CD4-positive, alpha-beta T cell treated with Interleukin-1 beta for 1 hour (primary cell): ENCODE results near the gene RASA3.

Source experiments
- DNase-seq, 2 donors: peaks; one replicate each; pipeline ENCODE4 v3.0.0-alpha.2; 2020 to 2022

The RASA3 gene

DNA sequence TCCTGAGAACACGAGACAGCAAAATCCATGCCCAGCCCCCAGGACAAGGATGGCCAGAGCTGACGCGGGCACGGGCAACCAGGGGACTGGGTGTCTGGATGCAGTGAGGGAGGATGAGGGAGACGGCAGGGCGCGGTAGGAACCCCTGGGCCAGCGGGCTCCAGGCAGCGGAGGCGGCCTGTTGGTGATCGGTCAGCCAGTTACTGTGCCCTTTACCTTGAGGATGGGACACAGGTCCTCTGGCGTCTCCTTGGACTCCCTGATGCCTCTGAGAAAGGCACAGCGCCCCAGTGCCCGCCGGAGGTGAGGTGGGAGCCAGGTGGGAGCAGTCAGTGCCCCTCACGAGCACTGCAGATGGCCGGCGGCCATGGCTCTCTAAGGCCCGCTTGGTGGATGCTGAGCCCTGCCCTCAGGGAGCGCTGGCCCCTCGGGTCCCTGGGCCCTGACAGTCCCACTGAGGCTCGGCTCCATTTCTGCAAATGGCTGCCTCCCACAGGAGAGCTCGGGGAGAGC lies 189.8 kb downstream of the RASA3 start:
- no peak for DNase-seq

DNA sequence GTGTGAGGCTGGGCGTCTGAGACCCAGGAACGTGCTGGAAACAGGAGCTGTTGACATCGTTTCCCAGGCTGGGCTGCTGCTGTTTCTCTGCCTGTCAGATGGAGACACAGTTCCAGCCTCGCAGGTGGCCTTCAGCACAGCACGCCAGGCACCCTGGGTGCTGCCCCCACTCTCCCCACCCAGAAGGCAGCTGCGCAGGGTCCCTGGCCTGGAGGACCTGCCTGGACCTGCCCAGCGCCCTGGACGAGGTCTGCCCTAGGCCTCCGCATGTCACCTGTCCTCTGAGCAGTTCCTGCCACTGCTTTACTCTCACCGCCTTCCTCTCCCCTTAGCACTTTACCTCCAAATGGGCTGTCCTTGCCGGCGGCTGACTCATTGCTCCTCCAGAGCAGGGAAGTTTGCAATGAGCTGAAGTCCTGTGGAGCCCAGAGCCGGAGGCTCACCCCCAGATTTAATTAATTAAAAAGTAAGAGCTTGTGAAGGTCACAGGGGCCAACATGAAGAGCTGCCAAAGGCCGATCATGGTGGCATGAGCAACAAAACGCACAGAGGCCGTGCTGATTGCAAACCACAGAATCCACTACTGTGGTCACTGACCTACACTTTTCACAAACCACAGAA lies 190.7 kb downstream of the RASA3 start:
- DNase-seq = no peak

DNA sequence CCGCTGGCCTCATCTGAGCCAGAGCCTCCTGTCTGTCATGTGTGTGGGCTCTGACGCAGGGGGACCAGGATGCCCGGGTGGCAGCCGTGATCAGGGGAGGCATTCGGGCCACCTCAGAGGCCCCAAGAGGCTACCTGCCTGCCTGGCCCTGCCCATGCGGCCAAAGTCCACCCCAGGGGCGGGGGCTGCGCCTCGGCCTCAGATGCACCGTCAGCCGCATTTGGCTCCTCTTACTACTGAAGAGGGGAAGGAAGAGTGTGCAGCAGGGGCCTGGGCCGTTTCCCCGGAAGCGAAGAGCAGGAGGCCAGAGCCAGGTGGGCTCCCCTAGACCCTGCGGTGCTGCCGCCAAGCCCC lies 192.5 kb downstream of the RASA3 start:
- no peak for DNase-seq

DNA sequence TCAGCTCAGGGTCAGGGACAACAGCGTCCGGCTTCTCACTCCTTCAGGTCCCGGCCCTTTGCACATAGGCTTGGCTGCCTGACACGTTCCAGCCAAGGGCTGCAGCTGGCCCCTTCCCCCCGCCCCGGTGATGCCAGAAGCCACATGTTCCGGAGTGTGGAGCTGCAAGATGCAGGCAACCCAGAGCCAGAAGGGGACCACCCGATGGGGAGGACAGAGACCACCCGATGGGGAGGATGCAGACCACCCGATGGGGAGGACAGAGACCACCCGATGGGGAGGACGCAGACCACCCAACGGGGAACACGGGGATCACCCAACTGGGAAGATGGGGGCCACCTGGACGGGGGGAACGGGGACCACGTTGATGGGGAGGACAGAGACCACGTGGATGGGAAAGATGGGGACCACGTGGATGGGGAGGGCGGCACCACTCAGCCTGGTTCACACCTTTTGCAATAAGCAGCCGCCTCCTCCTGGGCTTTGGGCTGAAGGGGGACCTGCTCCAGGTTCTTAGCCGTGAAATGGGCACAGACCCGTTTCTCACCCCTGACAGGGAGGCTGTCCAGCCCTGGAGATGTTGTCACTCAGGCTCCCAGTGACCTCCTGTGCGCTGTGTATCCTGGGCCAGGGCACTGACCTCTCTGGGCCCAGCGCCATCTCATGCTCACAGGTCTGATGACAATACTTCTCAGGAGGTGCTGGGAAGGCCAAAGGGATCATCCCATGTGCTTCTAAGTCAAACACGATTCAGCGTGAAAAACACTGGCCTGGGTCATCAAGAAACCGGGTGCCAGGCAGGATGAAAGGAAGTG lies 193.1 kb downstream of the RASA3 start:
- no peak for DNase-seq

DNA sequence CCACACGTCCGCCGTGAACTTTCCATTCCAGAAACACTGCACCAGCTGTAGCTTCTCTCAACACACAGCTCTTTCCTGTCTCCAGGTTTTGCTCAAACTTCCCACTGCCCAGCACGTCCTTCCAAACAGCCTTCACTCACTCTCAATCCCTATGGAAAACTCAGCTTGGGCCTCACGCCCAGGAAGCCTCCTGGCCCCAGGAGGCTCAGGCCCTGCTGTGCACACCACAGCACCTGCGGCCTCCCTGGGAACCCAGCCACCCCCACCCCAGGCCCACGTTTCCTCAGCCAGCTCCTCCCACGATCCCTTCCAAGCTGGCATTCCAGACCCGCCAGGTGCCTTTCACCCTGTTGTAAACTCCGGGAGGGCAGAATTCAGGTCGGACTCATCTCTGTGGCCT lies 193.7 kb downstream of the RASA3 start:
- DNase-seq = no peak

DNA sequence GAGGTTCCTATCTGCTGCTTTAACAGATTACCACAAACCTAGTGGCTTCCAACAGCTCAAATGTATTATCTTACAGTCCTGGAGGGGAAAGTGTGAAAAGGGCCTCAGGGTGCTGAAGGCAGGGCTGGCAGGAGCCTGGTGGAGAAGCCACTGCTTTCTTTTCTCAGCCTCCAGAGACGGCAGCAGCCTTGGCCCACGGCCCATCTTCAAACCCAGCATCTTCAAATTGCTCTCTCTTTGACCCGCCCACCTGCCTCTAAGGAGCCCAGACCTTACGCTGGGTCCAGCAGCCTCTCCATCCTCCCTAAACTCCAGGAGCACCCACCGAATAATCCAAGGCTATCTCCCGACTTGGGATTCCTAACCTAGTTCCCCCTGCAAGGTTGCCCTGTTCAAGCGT lies 194.2 kb downstream of the RASA3 start:
- no peak for DNase-seq

DNA sequence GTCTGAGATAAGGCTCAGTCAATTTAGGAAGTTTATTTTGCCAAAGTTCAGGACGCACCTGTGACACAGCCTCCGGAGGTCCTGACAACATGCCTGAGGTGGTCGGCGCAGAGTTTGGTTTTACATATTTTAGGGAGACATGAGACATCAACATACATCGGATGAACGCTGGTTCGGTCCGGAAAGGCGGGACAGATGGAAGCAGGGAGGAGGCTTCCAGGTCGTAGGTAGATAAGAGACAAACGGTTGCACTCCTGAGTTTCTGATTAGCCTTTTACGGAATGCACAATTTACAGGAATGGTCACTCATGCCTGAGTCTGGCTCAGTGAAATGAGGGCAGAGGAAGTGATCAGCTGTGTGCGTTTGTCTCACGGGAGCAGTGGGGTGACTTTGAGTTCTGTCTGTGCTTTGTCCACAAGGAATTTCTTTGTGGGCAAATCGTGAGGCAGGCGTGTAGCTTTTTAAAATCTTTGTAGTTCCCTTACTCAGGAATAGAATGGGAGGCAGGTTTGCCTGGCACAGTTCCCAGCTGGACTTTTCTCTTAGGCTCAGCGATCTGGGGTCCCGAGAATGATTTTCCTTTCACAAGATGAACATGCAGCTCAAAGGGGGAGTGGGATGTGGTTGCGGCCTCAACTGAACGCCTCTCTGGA lies 194.8 kb downstream of the RASA3 start:
- DNase-seq = no peak

DNA sequence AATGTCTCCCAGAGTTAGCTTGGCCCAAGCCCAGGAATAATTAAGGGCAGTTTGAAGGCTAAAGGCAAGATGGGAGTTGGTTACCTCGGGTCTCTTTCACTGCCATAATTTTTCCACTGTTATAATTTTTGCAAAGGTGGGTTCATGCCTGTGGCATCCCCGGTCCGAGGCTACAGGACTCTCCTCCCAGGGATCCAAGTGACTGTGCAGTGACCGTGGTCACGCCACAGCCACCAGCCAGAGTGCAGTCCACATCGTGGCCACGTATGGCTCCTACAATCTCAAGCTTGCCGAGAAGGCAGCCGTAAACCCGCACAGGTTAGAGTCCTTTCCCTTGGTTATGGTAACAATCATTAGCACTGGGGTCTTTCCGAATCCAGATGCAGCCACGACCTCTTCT lies 195.3 kb downstream of the RASA3 start:
- no peak for DNase-seq

DNA sequence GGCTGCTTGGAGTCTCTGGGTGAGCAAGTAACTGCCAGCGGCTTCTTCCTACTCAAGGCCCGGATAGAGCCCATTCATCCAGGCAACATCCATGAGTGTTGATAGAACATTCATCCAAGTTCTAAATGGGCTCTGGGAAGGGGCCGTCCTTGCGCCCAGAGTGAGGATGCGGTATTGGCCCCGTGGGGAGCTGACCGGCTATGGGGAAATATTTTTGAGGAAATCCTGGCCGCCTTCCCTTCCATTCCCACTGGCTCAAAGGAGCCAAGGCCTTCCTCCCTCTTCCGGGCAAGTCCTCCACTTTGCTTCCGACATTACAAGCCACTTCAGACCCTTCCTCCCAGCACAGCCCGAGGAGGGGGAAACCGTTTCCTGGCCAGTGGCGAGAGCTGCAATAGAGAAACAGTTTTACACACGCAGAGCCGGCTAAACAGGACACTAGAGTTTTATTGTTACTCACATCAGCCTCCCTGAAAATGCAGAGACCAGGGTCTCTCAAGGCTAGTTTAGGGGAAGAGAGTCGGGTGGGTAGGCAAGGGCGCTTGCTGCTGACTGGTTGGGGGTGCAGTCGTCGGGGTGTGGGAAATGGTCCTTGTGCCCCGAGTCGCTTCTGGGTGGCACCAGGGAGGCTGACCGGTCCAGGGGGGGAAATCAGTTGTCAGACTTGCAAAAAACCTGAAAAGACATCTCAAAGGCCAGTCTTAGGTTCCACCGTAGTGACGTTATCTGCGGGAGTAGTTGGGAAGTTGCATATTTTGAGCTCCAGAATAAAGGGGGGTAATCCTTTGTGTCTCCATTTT lies 196.1 kb downstream of the RASA3 start:
- no peak for DNase-seq

DNA sequence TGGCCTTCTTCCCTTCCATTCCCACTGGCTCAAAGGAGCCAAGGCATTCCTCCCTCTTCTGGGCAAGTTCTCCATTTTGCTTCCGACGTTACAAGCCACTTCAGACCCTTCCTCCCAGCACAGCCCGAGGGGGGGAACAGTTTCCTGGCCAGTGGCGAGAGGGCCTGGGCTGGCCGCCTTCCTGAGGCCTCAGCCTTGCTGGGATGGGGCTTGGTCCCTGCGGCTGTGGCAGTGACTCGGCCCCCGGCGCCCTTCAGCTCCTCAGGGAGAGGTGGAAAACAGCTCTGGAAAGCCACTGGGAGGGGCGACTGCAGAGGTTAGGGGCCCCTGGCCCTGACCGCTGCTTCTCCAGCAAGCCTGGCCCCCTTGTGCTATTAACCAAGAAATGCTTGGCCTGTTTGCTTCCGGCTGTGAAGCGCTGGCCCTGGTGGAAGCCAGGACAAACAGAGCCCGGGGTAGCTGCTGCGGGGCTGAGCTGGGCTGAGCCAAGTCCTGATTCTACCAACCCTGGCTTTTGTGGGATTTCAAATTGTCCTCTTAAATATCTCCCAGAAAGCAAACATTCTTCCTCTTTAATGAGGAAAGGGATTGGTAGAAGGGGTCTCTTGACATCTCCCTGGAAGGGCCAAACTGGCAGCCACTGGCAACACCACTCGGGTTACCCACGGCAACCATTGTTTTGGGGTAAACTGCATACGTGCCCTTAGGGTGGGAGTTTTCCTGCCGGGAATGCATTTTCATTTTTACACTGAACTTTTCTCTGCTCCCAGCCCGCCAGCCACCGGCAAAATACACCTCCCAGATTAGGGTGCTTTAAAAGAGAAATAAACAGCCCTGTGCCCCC lies 197.2 kb downstream of the RASA3 start:
- DNase-seq = no peak

DNA sequence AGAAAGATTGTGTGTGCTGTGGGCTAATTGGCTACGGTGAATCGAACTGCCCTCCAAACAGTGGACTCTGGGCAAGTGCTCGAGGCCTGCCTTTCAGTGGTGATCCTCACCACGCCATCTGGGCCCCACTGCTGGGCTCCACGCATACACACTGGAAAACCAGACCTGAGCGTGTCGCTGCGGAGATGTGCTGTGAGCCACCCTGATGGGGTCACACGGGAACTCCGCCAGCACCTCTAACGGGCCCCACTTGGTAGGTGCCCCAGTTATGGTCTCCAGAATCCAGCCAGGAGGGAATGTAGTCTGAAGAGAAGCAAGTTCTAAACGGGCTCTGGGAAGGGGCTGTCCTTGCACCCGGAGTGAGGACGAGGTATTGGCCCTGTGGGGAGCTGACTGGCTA lies 197.8 kb downstream of the RASA3 start:
- no peak for DNase-seq

DNA sequence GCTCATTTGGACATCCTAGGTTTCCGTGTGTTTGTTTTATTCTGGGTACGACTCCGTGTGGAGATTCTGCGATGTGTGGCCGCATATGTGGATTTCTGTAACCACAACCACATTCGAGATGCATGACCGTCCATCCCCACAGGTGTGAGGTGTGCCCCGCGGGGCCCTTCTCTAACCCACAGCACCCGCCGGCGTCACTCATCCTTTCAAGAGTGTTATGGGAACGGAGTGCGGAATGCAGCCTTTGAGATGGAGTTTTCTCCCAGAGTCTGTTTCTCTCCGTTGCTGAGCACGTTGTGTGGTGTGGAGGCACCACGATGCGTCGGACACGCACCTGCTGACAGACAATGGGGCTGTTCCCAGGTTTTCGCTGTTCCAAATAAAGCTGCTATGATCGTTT lies 198.5 kb downstream of the RASA3 start:
- no peak for DNase-seq

DNA sequence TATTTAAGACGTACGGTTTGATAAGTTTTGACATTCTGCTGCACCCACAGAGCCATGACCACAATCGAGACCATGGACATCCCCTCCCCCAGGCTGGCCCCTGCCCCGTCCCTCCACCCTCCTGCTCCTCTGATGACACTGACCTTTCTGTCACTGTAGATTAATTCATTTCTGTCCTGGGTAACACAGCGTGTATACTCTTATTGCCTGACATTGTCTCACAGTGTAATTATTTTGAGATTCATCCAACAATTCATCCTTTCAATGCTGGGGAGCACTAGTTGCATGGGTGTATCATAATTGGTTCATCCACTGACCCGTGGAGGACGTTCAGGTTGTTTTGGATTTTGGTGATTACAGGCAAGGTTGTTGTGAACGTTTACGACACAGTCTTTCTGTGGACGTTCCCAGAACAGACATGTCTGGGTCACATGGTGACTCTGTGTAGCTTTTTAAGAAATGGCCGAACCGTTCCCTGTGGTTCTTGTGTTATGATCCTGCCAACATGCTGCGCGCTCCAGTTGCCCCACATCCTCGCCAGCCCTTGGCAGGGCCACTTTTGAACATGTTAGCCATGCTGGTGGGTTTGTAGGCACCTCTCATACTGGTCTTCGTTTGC lies 200.5 kb downstream of the RASA3 start:
- DNase-seq = no peak

DNA sequence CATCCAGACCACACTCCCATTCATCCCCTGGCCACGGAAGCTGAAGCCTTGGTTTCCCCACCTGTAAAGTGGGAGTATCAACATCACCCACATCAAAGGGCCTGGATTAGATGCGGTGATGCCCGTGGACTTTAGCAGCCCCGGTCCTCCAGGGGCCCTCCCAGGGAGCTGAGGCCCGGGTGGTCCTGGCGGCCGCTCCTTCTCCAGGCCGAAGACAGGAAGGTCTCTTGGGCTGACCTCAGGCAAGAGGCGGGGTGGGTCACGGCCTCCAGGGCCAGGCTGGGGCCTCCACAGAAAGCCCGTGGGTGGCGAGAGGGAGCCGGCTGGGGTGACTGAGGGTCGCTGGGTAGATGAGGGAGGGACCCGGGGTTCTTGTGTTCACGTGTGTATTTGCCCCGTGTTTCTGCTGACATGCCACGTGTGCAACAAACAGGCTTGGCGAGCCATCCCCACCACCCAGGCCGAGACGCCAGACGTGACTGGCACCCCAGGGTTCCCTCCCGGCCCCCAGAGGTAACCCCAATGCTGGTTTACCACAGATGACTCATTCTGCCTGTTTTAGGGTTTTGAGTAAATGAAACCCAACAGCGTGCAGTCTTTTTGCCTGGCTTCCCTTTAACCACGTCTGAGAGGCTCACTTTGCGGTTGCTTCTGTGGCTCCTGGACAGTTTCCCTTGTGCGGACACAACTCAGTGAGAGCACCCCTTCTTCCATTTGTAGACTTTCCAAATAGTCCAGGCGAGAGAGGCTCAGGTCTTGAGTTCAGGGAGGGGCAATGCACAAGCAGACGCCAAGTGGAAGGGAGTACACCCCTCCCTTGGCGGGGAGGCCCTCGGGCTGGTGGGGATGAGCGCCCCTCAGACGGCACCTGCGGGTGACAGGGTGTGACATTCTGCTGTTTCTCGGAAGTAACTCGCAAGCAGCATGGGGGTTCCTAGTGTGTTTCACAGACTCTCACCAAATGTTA lies 201.5 kb downstream of the RASA3 start:
- peak; percentile 24 to 67 for DNase-seq

DNA sequence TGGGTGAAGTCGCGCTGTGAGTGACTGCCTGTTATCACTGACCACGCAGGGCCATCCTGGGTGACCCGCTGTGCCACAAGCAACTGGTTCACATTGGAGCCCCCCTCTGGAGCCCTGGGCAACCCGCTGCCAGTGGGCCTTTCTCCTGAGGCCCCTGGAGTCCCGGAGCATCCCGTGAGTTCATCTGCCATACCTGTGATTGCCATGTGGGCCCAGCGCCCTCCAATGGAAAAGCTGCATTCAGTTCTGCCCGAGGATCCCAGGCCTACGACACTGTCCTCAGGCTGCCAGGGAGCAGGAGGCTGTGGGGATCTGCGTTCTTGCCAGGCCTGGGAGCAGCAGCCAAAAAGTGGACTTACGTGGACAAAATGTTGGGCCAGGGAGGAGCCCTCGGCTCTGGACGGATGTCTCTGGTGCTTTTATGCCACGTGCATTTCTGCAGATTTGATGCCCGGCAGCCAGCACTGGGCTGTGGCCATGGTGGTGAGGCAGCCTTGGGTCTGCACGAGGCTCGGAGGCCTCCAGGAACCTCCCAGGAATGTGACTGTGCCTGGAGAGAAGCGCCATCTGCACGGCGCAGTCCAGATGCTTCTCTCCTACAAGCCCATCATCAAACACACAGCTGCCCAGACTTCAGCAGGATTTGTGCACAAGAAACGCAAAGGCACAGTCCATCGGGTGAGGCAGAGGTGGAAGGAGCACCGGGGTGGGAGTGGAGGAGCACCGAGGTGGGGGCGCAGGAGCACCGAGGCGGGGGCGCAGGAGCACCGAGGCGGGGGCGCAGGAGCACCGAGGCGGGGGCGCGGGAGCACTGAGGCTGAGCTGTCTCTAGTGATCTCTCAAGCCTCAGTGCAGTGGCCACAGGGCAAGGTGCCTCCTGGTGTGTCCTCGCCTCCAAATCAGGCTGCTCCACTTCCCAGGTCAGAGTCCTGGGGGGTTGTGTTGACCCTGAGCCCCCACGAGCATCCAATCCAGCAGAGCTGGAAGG lies 202.5 kb downstream of the RASA3 start:
- DNase-seq = no peak

DNA sequence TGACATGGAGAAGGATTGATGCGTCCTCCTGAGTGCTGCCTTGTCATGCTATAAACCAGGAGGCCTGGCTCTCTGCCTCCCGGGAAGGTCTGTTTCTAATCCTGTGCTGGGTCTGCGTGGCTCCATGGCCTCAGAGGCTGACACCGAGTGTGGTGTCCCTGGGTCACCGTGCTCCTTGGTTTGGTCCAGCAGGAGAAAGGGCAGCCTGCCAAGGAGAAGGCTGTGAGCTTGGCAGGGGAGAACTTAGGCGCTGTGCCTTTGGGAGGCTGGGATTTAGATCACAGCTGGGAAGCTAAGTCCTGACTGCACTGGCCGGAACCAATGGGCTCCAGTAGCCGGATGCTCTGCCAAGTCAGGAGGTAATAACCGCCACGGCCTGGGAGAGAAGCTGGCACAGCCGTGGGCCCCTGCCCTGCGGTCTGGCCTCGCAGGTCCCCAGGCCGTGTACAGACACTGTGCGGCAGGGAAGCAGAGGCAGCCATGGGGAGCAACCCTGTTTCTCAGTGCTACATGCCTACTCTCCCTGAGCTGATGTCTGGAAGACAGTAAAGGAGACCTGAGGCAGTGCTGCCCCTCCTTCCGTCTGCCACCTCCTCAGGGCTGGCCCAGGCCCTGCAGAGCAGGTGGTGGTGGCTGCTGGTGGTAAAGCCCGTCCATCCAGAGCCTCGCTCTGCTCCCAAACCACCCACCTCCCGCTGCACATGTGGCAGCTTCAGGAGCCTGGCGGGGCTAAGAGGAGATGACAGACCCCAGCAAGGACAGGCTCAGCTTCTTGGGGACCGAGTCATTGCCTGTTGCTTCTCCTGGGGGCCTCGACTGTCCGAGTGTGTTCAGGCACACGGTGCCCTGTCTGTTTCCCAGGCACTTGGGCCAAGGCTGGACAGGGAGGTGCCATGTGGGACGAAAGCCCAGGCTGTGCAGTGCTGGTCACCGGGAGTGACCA lies 203.5 kb downstream of the RASA3 start:
- no peak for DNase-seq
